ENCODE data around the gene SIPA1L3.
"Not testable (repeated sequence)": the region's sequence is repeated elsewhere in the genome, so short reads cannot be mapped to it uniquely, and the experiment has no call there.

Gene SIPA1L3

GRCh38 chr19:38210458-38210987 is 303.5 kb downstream of the SIPA1L3 start:
- DNase-seq (ENCODE audit: low spot score) (no peak), FAIRE-seq (no peak)

GRCh38 chr19:38211151-38211591 is 304.2 kb downstream of the SIPA1L3 start:
- DNase-seq (ENCODE audit: low spot score) (no peak), FAIRE-seq (no peak)

- DNase-seq (ENCODE audit: low spot score) = no peak
- no peak for FAIRE-seq
Measured at GRCh38 chr19:38211766-38212165, 304.8 kb downstream of the SIPA1L3 start.

- no peak for DNase-seq (ENCODE audit: low spot score)
- no peak for FAIRE-seq
Measured at GRCh38 chr19:38213469-38213868, 306.5 kb downstream of the SIPA1L3 start.

- FAIRE-seq = peak; percentile 89
- DNase-seq (ENCODE audit: low spot score) = peak; percentile 83
Measured at GRCh38 chr19:38213911-38214625, 307.1 kb downstream of the SIPA1L3 start.

- FAIRE-seq = no peak
Measured at GRCh38 chr19:38216785-38217641, 310.0 kb downstream of the SIPA1L3 start.

GRCh38 chr19:38218204-38218603 is 311.2 kb downstream of the SIPA1L3 start:
- DNase-seq (ENCODE audit: low spot score) (no peak), FAIRE-seq (no peak)

More at GRCh38 chr19:38216785-38217641, 310.0 kb downstream of the SIPA1L3 start:
- no peak for DNase-seq (ENCODE audit: low spot score)

GRCh38 chr19:38219221-38219620 is 312.2 kb downstream of the SIPA1L3 start:
- no peak for FAIRE-seq
- no peak for DNase-seq (ENCODE audit: low spot score)

- DNase-seq (ENCODE audit: low spot score) (no peak), FAIRE-seq (no peak)
Measured at GRCh38 chr19:38221421-38221820, 314.4 kb downstream of the SIPA1L3 start.

GRCh38 chr19:38221919-38222830 is 315.2 kb downstream of the SIPA1L3 start:
- DNase-seq (ENCODE audit: low spot score) (no peak), FAIRE-seq (no peak)

- DNase-seq (ENCODE audit: low spot score) (no peak), FAIRE-seq (peak; percentile 84)
Measured at GRCh38 chr19:38223119-38223523, 316.1 kb downstream of the SIPA1L3 start.

GRCh38 chr19:38223617-38224013 is 316.6 kb downstream of the SIPA1L3 start:
- no peak for FAIRE-seq

GRCh38 chr19:38224014-38224862 is 317.2 kb downstream of the SIPA1L3 start, which contains the start of gene DPF1:
Gene DPF1, minus strand, starts transcription at chr19:38224222. Its CDS starts 80 bp downstream, at chr19:38224142.
- peak; percentile 96 for FAIRE-seq
- DNase-seq (ENCODE audit: low spot score) = peak; percentile 95

More at GRCh38 chr19:38223617-38224013, 316.6 kb downstream of the SIPA1L3 start:
- DNase-seq (ENCODE audit: low spot score) = no peak

GRCh38 chr19:38224863-38225218 is 317.8 kb downstream of the SIPA1L3 start:
- FAIRE-seq; DNase-seq (ENCODE audit: low spot score): not testable (repeated sequence)

GRCh38 chr19:38227287-38228004 is 320.4 kb downstream of the SIPA1L3 start:
- FAIRE-seq (no peak), DNase-seq (ENCODE audit: low spot score) (no peak)

GRCh38 chr19:38228005-38228377 is 321.0 kb downstream of the SIPA1L3 start:
- no peak for DNase-seq (ENCODE audit: low spot score)
- FAIRE-seq = no peak

- DNase-seq (ENCODE audit: low spot score) = peak; percentile 51
- no peak for FAIRE-seq
Measured at GRCh38 chr19:38228491-38229439, 321.8 kb downstream of the SIPA1L3 start.

GRCh38 chr19:38229585-38230073 is 322.6 kb downstream of the SIPA1L3 start:
- FAIRE-seq = no peak
- DNase-seq (ENCODE audit: low spot score) = no peak
